HEK293 (cell line): ENCODE measurements around the gene SPTY2D1.
"Not testable (repeated sequence)": the region's sequence is repeated elsewhere in the genome, so short reads cannot be mapped to it uniquely, and the experiment has no call there.

ENCODE experiments used
- CTCF ChIA-PET: fragments of 350-600 bp; formaldehyde crosslinking; extraction: SDS; loops from one replicate; lab custom pipeline; 2021; ENCODE audit warnings: antibody characterized with exemption; lab: Yijun Ruan, JAX
- POLR2A ChIA-PET: fragments of 300-600 bp; formaldehyde crosslinking; extraction: SDS; loops from one replicate; lab custom pipeline; 2020; ENCODE audit warnings: antibody characterized with exemption, inconsistent platforms; lab: Yijun Ruan, JAX
- H3K27ac ChIP-seq: fragments of 200-500 bp; sonication (Bioruptor generic); 2 replicates; pipeline ENCODE4 v1.5.1; 2014; ENCODE audit warnings: low read depth, low read length, control low read depth, inconsistent platforms; ENCODE audit errors: extremely low read depth
- H3K36me3 ChIP-seq, 2 experiments: fragments of 200-500 bp in 1 of 2; sonication (Bioruptor generic) in 1 of 2; 1 replicate in 1 of 2; 2 replicates in 1 of 2; pipeline ENCODE4 v1.5.1; 2014 to 2017; ENCODE audit warnings: inconsistent platforms in 2 of 2, low read length in 2 of 2; ENCODE audit not compliant: control insufficient read depth in 2 of 2, insufficient read depth in 1 of 2
- H3K4me1 ChIP-seq: fragments of 200-500 bp; sonication (Bioruptor generic); 2 replicates; pipeline ENCODE4 v1.5.1; 2014; ENCODE audit warnings: mild to moderate bottlenecking, low read length, inconsistent platforms; ENCODE audit not compliant: control insufficient read depth, insufficient read depth
- H3K4me3 ChIP-seq: 2 replicates; pipeline ENCODE4 v1.5.1; 2011; ENCODE audit warnings: low read depth, mild to moderate bottlenecking, control low read depth, low read length, moderate library complexity
- H3K9me3 ChIP-seq: fragments of 200-500 bp; sonication (Bioruptor generic); 2 replicates; pipeline ENCODE4 v1.5.1; 2014; ENCODE audit warnings: low read depth, low read length, inconsistent platforms; ENCODE audit not compliant: control insufficient read depth, insufficient read depth
- FEZF1 ChIP-seq: fragments of 450-650 bp; formaldehyde crosslinking; IDR thresholded peaks from 2 replicates; pipeline ENCODE4 v1.5.1; 2016; ENCODE audit warnings: missing biosample characterization, missing genetic modification characterization
- GLI4 ChIP-seq: fragments of 450-650 bp; formaldehyde crosslinking; IDR thresholded peaks from 2 replicates; pipeline ENCODE4 v1.5.1; 2016; ENCODE audit warnings: missing biosample characterization, missing genetic modification characterization
- GLIS2 ChIP-seq: fragments of 450-650 bp; formaldehyde crosslinking; IDR thresholded peaks from 2 replicates; pipeline ENCODE4 v1.5.1; 2016; ENCODE audit warnings: missing biosample characterization, missing genetic modification characterization
- OVOL3 ChIP-seq: fragments of 450-650 bp; formaldehyde crosslinking; IDR thresholded peaks from 2 replicates; pipeline ENCODE4 v1.5.1; 2016; ENCODE audit warnings: missing biosample characterization, missing genetic modification characterization
- SETDB1 ChIP-seq: IDR thresholded peaks from one replicate; pipeline ENCODE4 v1.6.1; 2017; ENCODE audit warnings: mild to moderate bottlenecking, low read length, moderate library complexity, mixed read lengths; ENCODE audit not compliant: insufficient read length
- SP3 ChIP-seq: fragments of 450-650 bp; formaldehyde crosslinking; IDR thresholded peaks from 2 replicates; pipeline ENCODE4 v1.5.1; 2016; ENCODE audit warnings: missing biosample characterization, missing genetic modification characterization
- ZNF114 ChIP-seq: fragments of 450-650 bp; formaldehyde crosslinking; IDR thresholded peaks from 2 replicates; pipeline ENCODE4 v1.5.0; 2017; ENCODE audit warnings: missing biosample characterization, missing genetic modification characterization
- ZNF132 ChIP-seq: fragments of 450-650 bp; formaldehyde crosslinking; IDR thresholded peaks from 2 replicates; pipeline ENCODE4 v1.5.1; 2017; ENCODE audit warnings: missing biosample characterization, missing genetic modification characterization, borderline replicate concordance
- ZNF140 ChIP-seq: fragments of 450-650 bp; formaldehyde crosslinking; IDR thresholded peaks from 2 replicates; pipeline ENCODE4 v1.5.1; 2016; ENCODE audit warnings: missing biosample characterization, missing genetic modification characterization
- ZNF174 ChIP-seq: fragments of 450-650 bp; formaldehyde crosslinking; IDR thresholded peaks from 2 replicates; pipeline ENCODE4 v1.5.0; 2017; ENCODE audit warnings: missing biosample characterization, mild to moderate bottlenecking, missing genetic modification characterization
- ZNF292 ChIP-seq: fragments of 450-650 bp; formaldehyde crosslinking; IDR thresholded peaks from 2 replicates; pipeline ENCODE4 v1.5.1; 2016; ENCODE audit warnings: low read depth, missing biosample characterization, missing genetic modification characterization, borderline replicate concordance
- ZNF302 ChIP-seq: fragments of 450-650 bp; formaldehyde crosslinking; IDR thresholded peaks from 2 replicates; pipeline ENCODE4 v1.5.1; 2016; ENCODE audit warnings: missing biosample characterization, missing genetic modification characterization, low read depth
- ZNF530 ChIP-seq: fragments of 450-650 bp; formaldehyde crosslinking; IDR thresholded peaks from 2 replicates; pipeline ENCODE4 v1.5.1; 2016; ENCODE audit warnings: low read depth, missing biosample characterization, missing genetic modification characterization
- ZNF626 ChIP-seq: fragments of 450-650 bp; sonication (Bioruptor Pico); formaldehyde crosslinking; IDR thresholded peaks from 2 replicates; pipeline ENCODE4 v1.5.1; 2018; ENCODE audit warnings: missing biosample characterization, missing genetic modification characterization, inconsistent platforms
- ZNF654 ChIP-seq: fragments of 450-650 bp; formaldehyde crosslinking; IDR thresholded peaks from 2 replicates; pipeline ENCODE4 v1.5.1; 2016; ENCODE audit warnings: low read depth, missing biosample characterization, missing genetic modification characterization
- ZNF791 ChIP-seq: fragments of 450-650 bp; formaldehyde crosslinking; IDR thresholded peaks from 2 replicates; pipeline ENCODE4 v1.5.1; 2016; ENCODE audit warnings: missing biosample characterization, missing genetic modification characterization
- ZNF830 ChIP-seq: fragments of 450-650 bp; IDR thresholded peaks from 2 replicates; pipeline ENCODE4 v1.5.0; 2018; ENCODE audit warnings: missing biosample characterization, missing genetic modification characterization, low read depth, mild to moderate bottlenecking, moderate library complexity
- ZNF843 ChIP-seq: fragments of 450-650 bp; formaldehyde crosslinking; IDR thresholded peaks from 2 replicates; pipeline ENCODE4 v1.5.1; 2016; ENCODE audit warnings: missing biosample characterization, missing genetic modification characterization
- ZSCAN4 ChIP-seq: fragments of 450-650 bp; formaldehyde crosslinking; IDR thresholded peaks from 2 replicates; pipeline ENCODE4 v1.5.1; 2017; ENCODE audit warnings: missing biosample characterization, missing genetic modification characterization
- ZXDB ChIP-seq: fragments of 450-650 bp; formaldehyde crosslinking; IDR thresholded peaks from 2 replicates; pipeline ENCODE4 v1.5.1; 2016; ENCODE audit warnings: missing biosample characterization, missing genetic modification characterization
- TF ChIP-seq, protein P1 (sequence below): fragments of 450-650 bp; formaldehyde crosslinking; IDR thresholded peaks from 2 replicates; pipeline ENCODE4 v1.5.1; 2016; ENCODE audit warnings: missing biosample characterization, missing genetic modification characterization
- TF ChIP-seq, protein P2 (sequence below): fragments of 450-650 bp; formaldehyde crosslinking; IDR thresholded peaks from 2 replicates; pipeline ENCODE4 v1.5.1; 2016; ENCODE audit warnings: missing biosample characterization, missing genetic modification characterization

The SPTY2D1 gene

DNA sequence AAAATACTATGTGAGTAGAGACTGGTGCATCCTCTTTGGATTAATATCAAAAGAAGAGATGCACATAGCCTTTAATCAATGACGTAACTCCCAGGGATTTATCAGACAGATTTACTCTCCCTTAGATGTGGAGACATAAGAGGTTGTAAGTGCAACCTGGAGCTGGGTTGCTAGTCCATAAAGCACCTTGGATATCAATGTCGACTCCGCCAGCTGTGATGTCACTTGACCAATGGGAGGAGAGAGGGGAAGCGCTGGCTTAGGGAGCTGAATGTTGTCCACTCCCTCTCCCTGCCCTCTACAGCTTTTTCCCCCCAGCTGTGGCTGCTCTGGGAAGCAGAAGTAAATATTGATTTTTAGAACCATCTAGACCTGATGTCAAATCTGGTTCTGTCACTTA is 35.6 kb upstream of the SPTY2D1 start:
- TF ChIP-seq GLIS2 (tag by site-specific recombination) = no peak
- no peak for TF ChIP-seq ZNF791
- TF ChIP-seq, all 188 proteins: peak for 0
- Histone ChIP-seq H3K4me1 (no peaks in the 10 kb centered on the region), H3K9me3 (no peaks in the 10 kb centered on the region), H3K27ac (no peak overlapping the region), H3K36me3 (no peaks in the 10 kb centered on the region), H3K4me3 (no peak overlapping the region)
- POLR2A ChIA-PET = no interaction called here
- CTCF ChIA-PET = interaction anchor here (0.6 to 1.2 kb wide), 4 partner anchors 18 to 154 kb away, joined by 3 to 5 read pairs (median 4); no protein-coding TSS in a partner anchor

DNA sequence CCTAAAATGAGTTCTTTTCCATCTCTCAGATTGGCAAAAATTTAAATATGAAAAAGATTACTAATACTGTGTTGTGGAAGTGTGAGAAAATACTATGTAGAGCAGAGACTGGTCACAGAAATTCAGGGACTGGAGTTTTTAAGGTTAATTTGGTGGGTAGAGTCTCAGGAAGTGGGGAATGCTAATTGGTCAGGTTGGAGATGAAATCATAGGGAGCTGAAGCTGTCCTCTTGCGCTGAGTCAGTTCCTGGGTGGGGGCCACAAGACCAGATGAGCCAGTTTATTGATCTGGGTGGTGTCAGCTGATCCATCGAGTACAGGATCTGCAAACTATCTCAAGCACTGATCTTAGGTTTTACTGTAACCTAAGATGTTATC is 35.1 kb upstream of the SPTY2D1 start:
- H3K4me3 ChIP-seq = no peak overlapping the region
- no peak overlapping the region for H3K27ac ChIP-seq
- no peak for TF ChIP-seq FEZF1 (tag by site-specific recombination)
- TF ChIP-seq ZNF132 = no peak
- TF ChIP-seq ZNF830 (tag by site-specific recombination) = no peak
- TF ChIP-seq OVOL3 (tag by site-specific recombination) = no peak
- no peak for TF ChIP-seq ZNF292 (tag by site-specific recombination)
- no peak for TF ChIP-seq ZNF174
- TF ChIP-seq, protein P1, sequence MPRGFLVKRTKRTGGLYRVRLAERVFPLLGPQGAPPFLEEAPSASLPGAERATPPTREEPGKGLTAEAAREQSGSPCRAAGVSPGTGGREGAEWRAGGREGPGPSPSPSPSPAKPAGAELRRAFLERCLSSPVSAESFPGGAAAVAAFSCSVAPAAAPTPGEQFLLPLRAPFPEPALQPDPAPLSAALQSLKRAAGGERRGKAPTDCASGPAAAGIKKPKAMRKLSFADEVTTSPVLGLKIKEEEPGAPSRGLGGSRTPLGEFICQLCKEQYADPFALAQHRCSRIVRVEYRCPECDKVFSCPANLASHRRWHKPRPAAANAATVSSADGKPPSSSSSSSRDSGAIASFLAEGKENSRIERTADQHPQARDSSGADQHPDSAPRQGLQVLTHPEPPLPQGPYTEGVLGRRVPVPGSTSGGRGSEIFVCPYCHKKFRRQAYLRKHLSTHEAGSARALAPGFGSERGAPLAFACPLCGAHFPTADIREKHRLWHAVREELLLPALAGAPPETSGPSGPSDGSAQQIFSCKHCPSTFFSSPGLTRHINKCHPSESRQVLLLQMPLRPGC (tag by site-specific recombination) = no peak
- no peak for TF ChIP-seq ZNF114 (tag by site-specific recombination)
- no peak for TF ChIP-seq GLI4 (tag by site-specific recombination)
- no peak for TF ChIP-seq ZNF843 (tag by site-specific recombination)
- no peak for TF ChIP-seq ZNF654 (tag by site-specific recombination)
- no peak for TF ChIP-seq ZNF530
- TF ChIP-seq SETDB1 = no peak
- TF ChIP-seq, protein P2, sequence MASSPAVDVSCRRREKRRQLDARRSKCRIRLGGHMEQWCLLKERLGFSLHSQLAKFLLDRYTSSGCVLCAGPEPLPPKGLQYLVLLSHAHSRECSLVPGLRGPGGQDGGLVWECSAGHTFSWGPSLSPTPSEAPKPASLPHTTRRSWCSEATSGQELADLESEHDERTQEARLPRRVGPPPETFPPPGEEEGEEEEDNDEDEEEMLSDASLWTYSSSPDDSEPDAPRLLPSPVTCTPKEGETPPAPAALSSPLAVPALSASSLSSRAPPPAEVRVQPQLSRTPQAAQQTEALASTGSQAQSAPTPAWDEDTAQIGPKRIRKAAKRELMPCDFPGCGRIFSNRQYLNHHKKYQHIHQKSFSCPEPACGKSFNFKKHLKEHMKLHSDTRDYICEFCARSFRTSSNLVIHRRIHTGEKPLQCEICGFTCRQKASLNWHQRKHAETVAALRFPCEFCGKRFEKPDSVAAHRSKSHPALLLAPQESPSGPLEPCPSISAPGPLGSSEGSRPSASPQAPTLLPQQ = no peak
- no peak for TF ChIP-seq ZNF140 (tag by site-specific recombination)
- TF ChIP-seq ZSCAN4 = no peak
- TF ChIP-seq ZXDB (tag by site-specific recombination) = no peak
- TF ChIP-seq ZNF302 = no peak
- TF ChIP-seq ZNF626 (tag by site-specific recombination) = no peak
- TF ChIP-seq, all 188 proteins: peak for 0
- no peaks in the 10 kb centered on the region for H3K9me3 ChIP-seq
- H3K4me1 ChIP-seq = no peaks in the 10 kb centered on the region
- ChIA-PET CTCF (interaction anchor here (0.6 to 1.2 kb wide), 4 partner anchors 17 to 65 kb away, joined by 3 to 5 read pairs (median 4); no protein-coding TSS in a partner anchor), POLR2A (no interaction called here)
- H3K36me3 ChIP-seq = no peaks in the 10 kb centered on the region

GRCh38 chr11:18668131-18668530 is 34.0 kb upstream of the SPTY2D1 start:
- no peak for TF ChIP-seq SP3
- no peaks in the 10 kb centered on the region for H3K9me3 ChIP-seq
- no peaks in the 10 kb centered on the region for H3K4me1 ChIP-seq
- CTCF ChIA-PET = no interaction called here
- no peak overlapping the region for H3K27ac ChIP-seq
- POLR2A ChIA-PET = no interaction called here
- H3K36me3 ChIP-seq = no peaks in the 10 kb centered on the region
- no peak overlapping the region for H3K4me3 ChIP-seq

GRCh38 chr11:18665353-18665872 is 31.3 kb upstream of the SPTY2D1 start:
- CTCF ChIA-PET = interaction anchor here (0.7 to 1.3 kb wide), 2 partner anchors 13 to 103 kb away, joined by 3 to 7 read pairs; no protein-coding TSS in a partner anchor
- H3K36me3 ChIP-seq, H3K4me1 ChIP-seq, H3K27ac ChIP-seq, H3K9me3 ChIP-seq, H3K4me3 ChIP-seq, POLR2A ChIA-PET: not testable (repeated sequence)
